Glomerular visceral epithelial cell (primary cell): ENCODE results near the gene TLDC2.
"Not testable (repeated sequence)": the region's sequence is repeated elsewhere in the genome, so short reads cannot be mapped to it uniquely, and the experiment has no call there.

Experiments
- DNase-seq: peaks from one replicate; pipeline ENCODE4 v3.0.0-alpha.2; 2016; ENCODE audit errors: extremely low spot score

TLDC2 gene

DNA sequence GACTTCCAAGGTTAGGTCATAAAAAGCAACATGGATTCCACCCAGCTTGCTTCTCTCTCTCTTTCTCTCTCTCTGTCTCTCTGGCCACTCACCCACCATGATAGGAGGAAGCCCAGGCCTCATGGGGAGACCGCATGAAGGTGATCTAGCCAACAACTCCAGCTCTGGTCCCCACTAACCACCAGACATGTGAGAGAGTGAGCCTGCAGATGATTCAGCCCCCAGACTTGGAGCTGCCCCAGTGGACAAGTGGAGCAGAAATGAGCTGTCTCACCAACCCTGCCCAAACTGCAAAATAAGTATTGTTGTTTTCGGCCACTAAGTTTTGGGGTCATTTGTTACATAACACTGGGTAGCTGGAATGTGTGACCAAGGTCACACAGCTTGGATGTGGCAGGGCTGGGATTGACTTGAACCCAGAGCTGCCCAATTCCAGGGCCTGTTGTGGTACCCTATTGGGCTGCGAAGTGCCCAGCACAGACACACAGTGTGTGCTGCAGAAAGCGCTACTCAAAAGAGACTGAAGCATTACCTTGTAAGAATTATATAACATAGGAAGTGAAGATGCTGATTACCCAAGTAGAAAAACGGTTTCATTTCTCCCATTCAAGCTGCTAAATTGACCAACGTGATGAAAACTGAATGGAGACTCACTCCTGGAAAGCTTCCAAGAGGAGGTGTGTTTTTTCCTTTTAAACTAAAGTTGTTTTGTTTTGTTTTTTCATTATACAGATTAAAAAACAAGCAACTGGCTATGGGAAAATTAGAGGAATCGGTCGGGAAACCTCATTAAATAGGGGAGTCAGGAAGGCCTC lies 9.1 kb upstream of the TLDC2 start:
- DNase-seq: peak; percentile 72

DNA sequence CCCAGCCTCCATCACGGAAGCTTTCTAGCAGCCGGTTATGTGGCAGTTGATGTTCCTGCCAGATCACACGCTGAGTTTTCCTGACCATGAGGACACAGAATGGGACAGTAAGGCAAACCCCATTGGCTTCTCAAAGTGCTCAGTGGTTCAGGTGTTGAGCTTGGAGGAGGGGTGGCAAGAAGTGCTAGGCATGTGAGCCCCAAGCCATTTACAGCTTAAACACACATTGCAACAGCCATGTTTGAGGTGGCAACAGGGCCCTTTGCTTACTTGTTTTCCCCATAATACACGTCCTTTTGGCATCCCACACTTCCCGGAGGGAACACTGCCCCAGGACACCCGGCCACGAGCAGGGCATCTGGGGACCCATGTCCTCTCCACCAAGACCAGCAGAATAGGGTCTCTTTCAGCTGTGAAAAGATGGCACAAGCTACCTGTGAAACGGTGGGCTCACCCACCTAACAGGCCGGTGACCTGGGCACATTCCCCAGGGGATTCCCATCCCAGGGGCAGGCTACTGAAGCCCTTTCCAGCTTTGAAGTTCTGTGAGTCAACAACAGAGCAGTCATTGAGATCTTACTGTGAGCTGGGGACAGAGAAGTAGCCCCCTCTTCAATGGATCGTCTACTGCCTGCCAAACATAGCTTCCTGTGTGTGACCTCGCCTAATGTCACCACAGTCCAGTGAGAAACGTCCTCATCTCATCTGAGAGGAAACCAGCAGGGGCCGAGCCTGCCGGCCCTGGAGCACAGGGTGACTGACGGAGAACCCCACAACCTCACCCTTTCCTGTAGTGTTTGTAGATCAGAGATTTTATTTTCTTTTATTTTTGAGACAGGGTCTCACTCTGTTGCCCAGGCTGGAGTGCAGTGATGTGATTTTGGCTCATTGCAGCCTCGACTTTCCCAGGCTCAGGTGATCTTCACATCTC lies 4.0 kb upstream of the TLDC2 start:
- DNase-seq: no peak

DNA sequence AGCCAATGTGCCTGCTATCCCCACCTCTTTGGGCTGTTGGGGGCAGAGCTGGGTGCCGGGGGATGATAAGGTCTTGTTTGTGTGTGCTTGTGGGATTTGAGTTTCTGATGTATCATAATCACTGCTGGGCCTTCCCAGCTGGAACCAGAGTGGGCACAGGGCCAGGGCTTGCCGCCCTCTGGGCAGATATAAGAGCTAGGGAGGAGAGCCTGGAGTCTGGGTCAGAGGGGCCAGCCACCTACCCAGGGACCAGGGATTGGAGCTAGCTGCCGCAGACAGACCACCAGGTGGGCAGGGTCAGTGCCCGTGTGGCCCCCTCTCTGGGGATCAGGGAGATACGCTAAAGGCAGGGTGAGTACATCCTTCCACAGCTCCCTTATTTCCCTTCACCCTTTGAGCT lies 3.1 kb upstream of the TLDC2 start:
- DNase-seq: peak; percentile 58

DNA sequence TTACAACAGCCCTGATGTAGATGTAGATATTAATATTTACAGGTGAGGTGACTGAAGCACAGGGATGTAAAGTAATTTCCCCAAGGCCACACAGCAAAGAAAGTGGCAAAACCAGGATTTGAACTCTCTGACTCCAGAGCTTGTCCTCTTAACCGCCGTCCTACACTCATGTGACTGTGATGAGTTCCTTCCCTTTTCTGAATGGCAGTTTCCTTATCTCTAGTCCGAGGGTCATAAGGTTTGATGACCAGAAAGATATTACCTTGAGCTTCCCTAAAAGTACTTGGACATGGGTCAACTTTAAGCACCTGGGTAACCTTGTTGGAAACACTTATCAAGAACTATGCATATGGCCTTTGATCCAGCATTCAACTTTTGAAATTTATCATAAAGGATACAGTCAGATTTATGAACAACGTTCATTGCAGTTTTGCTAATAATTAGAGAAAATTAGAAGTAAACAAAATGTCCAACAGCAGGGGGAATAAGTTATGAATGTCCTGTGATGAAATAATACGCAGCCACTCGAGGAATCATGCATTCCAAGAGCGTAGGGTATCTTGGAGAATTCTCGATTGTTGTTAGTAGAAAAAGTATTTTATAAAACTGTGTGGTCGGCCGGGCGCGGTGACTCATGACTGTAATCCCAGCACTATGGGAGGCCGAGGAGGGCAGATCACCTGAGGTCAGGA lies 2.3 kb upstream of the TLDC2 start:
- DNase-seq: no peak

DNA sequence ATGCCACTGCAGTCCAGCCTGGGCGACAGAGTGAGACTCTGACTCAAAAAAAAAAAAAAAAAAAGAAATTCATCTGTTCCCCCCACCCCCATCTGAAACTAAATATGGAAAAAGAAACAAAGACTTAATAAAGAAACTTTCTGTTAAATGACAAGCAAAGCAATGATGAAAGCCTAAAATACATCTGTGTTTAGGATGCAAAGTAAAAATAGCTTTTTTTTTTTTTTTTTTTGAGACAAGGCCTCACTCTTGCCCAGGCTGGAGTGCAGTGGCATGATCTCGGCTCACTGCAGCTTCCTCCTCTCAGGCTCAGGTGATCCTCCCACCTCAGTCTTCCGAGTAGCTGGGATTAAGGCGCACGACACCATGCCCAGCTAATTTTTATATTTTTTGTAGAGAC lies 845 bp upstream of the TLDC2 start:
- DNase-seq: not testable (repeated sequence)

DNA sequence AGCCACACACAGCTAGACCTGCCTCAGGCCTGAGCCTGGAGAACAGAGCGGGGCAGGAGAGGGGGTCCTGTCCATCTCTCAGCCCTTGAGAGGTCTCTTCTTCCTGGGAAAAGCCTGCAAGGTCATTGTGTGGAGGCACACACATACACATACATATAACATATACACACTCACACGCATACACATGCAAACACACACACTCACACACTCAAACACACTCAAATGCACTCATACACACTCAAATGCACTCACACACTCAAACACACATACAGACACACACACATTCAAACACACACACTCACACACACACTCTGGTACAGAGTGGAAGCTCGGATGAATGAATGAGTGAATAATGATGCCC lies 515 bp downstream of the TLDC2 start:
- DNase-seq: no peak

DNA sequence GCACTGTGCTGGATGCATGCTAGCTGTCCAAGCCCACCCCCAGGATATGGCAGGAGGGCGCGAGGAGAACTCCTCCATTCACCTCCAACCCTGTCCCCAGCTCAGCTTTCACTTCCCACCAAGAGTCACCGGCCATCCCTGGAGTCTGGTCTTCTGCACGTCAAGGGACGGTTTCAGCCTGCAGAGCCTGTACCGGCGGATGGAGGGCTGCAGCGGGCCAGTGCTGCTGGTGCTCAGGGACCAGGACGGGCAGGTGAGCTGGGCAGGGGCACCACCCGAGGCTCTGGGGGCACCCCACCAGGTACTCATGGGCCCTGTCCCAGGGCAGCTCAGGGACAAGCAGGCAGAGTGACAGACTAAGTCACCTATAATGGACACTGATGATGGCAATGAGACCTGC lies 3.0 kb downstream of the TLDC2 start:
- DNase-seq: no peak

DNA sequence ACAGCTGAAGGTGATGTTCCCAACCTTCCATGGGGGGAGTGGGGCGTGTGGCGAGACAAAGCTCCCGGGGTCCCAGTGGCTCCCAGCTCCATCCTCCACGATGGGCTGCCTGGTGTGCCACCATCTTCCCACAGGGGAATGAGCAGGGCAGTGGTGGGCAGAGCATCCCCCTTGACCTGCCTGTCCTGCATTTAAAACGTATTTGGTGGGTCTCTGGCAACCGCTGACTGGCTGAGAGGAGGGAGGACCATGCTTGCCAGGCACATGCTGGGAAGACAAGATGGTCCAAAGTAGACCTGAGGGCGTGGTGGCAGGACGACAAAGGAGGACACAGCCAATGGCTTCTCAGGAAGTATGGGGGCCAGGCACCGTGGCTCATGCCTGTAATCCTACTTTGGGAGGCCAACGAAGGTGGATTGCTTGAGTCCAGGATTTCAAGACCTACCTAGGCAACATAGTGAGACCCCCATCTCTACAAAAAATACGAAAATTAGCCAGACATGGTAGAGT lies 4.9 kb downstream of the TLDC2 start:
- no peak for DNase-seq

DNA sequence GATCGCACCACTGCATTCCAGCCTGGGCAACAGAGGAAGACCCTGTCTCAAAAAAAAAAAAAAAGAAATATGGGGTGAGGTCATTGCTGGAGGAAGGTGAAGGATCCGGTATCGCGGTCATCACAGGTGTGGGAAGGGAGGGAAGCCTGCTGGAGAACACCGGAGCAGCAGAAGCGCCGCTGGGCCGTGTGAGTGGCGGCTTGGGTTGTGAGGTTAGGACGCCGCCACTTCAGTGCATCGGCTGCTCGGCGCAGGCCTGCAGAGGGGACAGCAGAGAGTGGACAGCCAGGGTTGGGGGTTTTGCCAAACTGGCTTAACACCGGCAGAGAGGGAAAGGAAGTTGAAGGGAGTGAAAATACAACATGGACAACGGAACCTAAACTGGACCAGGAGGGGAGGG lies 5.4 kb downstream of the TLDC2 start:
- DNase-seq: no peak

DNA sequence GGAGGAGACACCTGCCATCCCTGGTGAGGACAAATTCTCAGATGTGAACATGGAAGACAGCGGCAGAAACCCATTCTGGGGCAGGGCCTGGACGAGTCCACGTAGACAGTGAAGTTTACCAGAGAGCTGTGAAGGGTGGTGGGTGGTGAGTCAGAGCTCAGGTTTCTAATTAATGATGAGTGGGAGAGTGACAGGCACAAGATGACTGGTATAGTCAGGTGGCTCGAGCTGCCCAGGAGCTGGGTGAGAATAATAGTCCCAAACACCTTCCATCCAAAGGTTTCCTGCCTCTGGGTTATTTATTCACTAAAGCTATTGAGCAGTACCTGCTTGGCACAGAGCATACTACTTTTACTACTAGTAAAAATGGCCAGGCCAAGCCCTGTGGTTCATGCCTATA lies 6.0 kb downstream of the TLDC2 start:
- peak; percentile 70 for DNase-seq

DNA sequence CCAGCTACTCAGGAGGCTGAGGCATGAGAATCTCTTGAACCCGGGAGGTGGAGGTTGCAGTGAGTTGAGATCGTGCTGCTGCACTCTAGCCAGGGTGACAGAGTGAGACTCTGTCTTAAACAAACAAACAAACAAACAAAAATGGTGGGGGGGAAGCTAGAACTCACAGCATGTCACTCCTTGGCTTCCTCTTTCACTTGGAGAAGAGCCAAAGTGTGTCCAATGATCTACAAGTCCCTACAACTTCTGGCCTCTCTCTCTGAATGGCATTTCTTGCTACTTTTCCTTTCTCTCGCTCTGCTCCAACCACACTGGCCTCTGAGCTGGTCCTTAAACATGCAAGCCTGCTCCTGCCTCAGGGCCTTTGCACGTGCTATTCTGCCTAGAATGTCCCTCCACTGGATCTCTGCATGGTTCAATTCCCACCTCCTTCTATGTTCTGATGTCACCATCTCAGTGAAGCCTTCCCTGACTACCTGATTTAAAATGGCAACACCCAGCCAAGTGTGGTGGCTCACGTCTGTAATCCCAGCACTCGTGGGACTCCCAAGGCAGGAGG lies 8.1 kb downstream of the TLDC2 start:
- DNase-seq: no peak

DNA sequence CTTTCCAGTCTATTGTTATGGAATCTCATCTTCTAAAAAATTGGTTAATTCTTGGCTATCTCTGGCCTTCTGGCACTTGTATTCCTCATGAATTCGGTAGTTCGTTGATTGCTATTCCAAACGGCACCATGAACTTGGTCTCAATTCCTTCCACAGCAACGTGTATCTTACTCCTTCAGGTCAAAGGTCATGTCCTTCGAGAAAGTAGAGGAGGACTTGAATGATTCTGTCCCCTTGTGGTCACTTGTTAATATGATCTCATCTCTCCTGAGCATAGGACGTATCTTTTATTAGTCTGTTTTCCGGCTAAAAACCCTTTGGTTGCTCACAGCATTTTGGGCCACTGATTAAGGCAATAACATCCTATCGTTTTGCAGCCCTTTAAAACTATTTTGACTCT lies 9.4 kb downstream of the TLDC2 start:
- DNase-seq: no peak

DNA sequence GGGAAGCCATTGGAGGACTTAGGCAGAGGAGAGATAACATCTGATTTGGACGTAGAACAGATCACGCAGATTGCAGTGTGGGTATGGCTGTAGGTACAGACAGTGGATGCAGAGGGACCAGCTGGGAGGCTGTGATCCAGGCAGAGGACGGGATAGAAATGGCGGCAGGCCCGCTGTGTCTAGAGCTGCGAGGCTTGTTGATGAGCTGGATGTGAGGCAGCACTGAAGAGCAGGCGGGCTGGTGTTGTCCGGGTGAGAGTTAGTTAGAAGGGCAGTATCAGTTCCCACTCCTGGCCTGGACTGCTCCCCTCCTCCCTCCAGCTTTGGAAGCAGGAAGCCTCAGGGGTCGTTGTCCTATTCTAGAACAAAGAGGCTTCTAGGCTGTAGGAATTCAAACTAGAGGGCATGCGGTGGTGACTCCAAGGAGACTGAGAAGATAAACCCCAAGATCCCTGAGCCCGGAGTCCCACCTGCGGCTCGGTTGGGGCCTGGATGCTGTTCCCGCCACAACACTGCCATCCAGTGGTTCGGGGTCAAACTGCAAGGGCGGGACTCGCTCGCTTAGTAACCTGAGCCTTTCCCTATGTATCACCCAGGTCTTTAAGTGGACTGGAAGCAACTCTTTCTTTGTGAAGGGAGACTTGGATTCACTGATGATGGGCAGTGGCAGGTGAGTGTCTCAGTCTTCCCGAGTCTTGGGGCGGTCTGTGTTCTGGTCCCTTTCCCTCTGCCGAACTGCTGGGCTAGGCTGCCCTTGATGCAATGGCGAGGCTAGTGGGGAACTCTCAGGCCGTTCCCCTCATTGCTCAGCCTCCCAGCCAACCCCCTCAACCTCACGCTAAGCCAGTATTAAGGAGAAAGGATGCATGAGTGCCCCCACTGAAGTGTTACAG lies 11.2 kb downstream of the TLDC2 start:
- DNase-seq: peak; percentile 91

DNA sequence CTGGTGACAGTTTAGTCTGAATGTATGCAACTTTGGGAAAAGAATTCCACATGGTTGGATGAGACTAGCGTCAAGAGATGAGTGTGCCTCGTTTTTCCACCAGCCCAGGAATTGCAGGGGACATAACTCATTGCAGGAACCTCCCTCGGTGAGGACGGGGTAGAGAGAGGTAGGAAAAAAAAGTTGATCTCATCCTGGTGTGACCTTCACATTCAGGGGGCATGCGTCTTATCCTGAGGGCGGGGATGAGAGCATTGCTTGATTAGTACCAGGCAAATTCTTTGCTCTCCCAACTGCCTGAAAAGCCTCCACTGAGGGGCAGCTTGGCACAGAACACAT lies 11.8 kb downstream of the TLDC2 start:
- no peak for DNase-seq

DNA sequence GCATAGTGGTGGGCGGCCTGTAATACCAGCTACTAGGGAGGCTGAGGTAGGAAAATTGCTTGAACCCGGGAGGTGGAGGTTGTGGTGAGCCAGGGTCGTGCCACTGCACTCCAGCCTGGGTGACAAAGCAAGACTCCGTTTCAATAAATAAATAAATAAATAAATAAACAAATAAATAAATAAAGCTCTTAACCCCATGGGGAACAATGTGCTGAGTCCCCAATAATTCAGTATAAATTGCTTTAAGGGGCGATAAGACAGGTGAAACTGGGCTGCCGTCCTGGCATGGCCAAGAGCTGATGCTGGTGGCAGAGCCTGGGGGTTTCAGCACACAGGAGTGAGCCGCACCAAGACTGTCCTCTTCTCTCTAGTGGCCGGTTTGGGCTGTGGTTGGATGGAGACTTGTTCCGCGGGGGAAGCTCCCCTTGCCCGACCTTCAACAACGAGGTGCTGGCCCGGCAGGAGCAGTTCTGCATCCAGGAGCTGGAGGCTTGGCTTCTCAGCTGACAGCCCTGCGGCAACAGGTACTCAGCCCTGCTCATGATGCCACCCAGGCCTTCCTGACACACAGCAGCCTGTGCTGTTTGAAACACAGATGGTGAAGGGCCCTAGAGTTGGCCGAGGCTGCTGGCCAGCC lies 13.1 kb downstream of the TLDC2 start:
- no peak for DNase-seq

DNA sequence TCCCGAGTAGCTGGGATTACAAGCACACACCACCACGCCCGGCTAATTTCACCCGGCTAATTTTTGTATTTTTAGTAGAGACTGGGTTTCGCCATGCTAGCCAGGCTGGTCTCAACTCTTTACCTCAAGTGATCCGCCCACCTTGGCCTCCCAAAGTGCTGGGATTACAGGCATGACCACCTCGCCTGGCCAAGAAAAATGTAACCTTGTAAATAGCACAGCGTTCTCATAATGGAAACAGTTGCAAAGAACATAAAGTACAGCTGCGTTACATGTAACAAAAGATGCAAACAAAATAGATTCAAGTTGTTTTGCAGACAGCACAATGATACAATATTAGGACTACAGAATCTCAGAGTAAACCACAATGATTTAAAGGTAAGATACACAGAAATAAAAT lies 14.6 kb downstream of the TLDC2 start:
- no peak for DNase-seq

DNA sequence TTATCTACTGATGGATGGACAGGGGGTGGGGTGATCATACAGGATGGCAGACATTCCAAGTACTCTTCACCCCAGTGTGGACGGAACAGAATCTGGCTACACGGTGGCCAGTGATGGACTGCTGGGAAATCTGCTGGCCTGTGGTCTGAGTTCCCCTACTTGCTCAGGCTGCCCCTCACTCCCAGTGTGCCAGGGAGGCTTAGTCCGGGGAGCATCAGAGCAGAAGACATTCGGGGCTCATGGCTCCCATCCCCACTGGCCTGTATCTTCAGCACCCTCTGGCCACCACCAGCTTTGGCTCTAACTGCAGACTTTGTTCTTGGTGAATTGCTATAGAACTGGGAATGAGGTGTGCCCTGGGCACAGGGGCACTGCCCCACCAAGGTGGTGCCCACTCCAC lies 15.3 kb downstream of the TLDC2 start:
- DNase-seq: no peak

DNA sequence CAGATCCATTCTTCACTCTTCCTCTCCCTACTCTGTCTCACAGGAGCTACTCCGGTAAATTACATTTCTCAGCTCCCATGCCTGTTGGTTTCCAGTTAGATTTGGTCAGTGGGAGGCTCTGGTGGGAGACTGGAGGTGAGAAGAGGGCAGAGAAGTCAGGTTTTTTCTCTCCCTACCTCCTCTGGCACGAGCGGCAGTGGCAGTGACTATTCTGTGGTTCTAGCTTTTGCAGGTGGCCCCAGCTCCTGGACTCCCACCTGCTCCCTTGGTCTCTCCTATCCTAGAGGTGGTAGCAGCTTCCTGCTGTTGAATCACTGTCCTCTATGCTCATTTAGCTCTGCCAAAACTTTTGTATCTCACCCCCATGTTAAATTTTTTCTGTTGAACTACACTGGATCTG lies 17.9 kb downstream of the TLDC2 start:
- DNase-seq: no peak

DNA sequence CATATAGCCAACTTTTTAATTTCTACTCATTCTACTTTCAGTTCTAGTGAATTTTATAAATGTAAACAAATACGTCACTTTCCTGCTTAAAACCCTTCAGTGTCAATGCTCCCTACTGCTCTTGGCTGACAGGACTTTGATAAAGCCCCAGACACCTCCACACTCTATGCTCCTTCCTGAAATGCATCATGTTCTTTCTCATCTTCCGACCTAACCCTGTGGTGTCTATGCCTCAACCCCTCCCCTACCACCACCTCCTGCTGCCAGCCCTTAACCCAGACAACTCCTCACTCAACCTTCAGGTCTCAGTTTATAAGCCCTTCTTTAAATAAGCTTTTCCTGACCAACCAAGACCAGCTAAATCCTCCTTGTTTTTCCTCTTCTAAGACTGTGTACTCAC lies 19.1 kb downstream of the TLDC2 start:
- DNase-seq: no peak

DNA sequence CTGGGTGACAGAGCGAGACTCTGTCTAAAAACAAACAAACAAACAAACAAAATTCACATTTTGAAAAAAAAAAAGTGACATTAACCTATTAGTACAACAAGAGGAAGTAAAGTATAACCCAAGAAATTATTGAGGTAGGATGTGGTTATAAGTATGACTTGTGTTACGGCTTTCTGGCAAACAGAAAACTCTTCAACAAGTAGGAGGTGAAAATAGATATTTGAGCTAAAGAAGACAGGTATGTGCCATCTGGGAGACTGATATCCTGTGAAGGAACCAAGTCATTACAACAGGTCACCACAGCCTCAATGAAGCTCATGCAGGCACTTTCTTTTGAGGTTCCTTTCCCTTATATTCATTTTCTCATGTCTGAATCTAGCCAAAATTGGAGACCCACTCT lies 28.8 kb downstream of the TLDC2 start:
- no peak for DNase-seq

DNA sequence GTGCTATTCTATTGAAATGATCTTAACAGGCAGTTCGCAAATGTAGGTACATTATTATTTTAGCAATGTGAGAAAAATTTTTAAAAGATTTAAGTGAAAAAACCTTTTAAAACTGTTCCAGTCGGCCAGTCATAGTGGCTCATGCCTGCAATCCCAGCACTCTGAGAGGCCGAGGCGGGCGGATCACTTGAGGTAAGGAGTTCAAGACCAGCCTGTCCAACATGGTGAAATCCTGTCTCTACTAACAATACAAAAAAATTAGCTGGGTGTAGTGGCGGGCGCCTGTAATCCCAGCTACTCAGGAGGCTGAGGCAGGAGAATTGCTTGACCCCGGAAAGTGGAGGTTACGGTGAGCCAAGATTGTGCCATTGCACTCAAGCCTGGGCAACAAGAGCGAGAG lies 29.6 kb downstream of the TLDC2 start:
- not testable (repeated sequence) for DNase-seq
